ENCODE measurements around the gene TMEM50A.
"Not testable (repeated sequence)": the region's sequence is repeated elsewhere in the genome, so short reads cannot be mapped to it uniquely, and the experiment has no call there.

The TMEM50A gene

DNA sequence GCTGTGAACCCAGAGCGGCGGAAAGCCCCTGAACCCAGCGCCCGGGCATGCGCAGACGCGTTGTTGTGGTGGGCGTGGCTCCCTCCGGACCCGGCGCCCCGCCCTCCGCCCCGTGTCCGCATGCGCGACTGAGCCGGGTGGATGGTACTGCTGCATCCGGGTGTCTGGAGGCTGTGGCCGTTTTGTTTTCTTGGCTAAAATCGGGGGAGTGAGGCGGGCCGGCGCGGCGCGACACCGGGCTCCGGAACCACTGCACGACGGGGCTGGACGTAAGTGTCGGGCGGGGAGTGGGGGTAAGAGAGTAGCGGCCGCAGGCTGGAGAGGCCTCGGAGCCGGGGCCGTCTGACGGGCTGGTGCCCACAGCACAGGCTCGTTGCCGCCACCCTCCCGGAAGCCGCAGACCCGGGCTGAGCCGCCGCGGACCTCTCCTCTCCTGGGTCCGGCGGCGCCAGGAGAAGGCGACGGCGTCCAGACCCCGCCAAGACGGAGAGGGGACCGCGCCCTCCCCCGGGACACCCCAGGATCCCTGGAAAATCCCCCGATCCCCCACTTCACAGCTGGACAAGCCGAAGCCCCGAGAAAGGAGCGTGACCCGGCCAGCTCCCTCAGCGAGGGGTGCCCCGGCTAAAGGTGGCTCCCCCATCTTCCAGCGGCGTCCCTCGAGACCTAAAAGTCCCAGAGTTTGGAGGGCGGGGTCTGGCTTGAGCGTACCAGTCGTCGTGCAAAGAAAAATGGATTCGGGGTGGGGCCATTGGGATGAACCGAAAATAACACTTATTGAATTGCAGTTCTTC, at the start of gene TMEM50A:
TSS of gene TMEM50A (plus strand) at position 147 of the 794 bp plus-strand sequence. CDS start 2,153 bp downstream, outside the sequence.
- peak; percentile 96 for DNase-seq

DNA sequence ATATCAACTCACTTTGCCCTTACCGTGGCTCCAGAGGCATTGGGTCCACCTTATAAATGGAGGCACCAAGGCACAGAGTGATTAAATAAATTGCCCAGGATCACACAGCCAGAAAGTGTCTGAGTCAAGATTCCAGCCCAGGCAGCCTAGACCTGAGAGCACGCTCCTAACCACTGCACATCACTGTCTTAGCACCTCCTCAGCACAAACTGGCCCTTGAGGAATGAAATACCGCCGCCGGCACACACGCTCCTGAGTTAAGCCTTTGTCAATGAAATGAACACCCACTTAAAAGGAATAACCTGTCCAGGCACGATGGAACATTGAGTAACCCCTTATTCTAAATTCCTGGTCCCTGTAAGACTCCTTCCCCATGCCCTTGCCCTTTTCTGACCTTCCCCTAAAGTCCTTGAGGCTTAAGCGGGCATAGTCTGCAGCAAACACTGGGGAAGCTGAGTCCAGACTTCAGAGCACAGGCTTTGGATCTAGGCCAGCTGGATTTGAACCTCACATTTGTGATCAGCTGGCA, 49.5 kb upstream of the TMEM50A start:
- DNase-seq = not testable (repeated sequence)

DNA sequence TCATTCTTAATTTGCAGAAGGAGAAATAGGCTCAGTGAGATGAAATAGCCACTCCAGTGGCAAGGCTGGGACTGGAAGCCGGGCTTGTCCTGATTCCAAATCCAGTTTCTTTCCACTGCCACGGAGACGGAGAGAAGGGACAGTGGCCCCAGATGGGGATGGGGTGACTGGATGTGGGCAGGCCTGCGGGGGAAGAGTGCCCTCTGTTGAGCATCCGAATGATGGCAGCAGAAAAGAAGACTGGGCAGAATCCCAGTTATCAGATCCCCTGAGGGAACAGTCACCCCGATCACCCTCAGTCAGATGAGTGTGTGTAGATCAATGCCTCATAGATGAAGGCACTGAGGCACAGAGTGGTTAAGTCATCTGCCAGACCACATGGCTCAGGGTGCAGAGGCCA, 48.1 kb upstream of the TMEM50A start:
- peak in 1 of 2 experiments; percentile 29 for DNase-seq

- DNase-seq = not testable (repeated sequence)
Measured at GRCh38 chr1:25293426-25293825, 44.7 kb upstream of the TMEM50A start.

GRCh38 chr1:25294889-25295826, 43.0 kb upstream of the TMEM50A start:
- DNase-seq = not testable (repeated sequence)

- not testable (repeated sequence) for DNase-seq
Measured at GRCh38 chr1:25296501-25296900, 41.6 kb upstream of the TMEM50A start.

DNA sequence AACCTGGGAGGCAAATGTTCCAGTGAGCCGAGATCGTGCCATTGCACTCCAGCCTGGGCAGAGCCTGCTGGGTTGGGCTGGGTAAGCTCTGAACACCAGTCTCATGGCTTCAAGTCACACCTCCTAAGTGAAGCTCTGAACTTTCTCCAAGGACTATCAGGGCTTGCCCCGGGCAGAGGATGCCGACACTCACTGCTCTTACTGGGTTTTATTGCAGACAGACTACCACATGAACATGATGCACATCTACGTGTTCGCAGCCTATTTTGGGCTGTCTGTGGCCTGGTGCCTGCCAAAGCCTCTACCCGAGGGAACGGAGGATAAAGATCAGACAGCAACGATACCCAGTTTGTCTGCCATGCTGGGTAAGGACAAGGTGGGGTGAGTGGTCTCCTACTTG, 37.4 kb upstream of the TMEM50A start:
- DNase-seq = not testable (repeated sequence)

GRCh38 chr1:25302330-25302729, 35.8 kb upstream of the TMEM50A start:
- not testable (repeated sequence) for DNase-seq

- DNase-seq = not testable (repeated sequence)
Measured at GRCh38 chr1:25304936-25305335, 33.2 kb upstream of the TMEM50A start.

GRCh38 chr1:25308168-25308567, 30.0 kb upstream of the TMEM50A start:
- not testable (repeated sequence) for DNase-seq

DNA sequence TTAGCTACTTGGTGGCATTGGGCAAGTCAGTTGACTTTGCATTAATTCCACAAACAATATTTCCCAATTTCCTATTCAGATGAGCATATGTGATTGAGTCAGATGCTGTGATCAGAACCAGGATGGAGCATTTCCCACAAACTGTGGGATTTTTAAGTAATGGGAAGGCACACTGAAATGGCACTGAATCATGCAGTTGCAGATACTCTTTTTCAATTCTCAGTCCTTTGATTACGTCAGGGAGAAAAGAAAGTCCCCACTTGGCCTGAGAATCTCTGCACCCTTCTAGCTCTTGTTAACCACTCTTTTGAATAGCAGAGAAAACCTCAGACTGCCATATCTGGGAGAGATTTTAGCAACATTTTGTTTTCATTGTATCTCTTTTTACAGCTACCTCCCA, 29.0 kb upstream of the TMEM50A start:
- DNase-seq = not testable (repeated sequence)

- DNase-seq = not testable (repeated sequence)
Measured at GRCh38 chr1:25309486-25309885, 28.6 kb upstream of the TMEM50A start.

- DNase-seq = not testable (repeated sequence)
Measured at GRCh38 chr1:25312806-25313470, 25.2 kb upstream of the TMEM50A start.

GRCh38 chr1:25320314-25320938, 17.7 kb upstream of the TMEM50A start:
- DNase-seq = not testable (repeated sequence)

DNA sequence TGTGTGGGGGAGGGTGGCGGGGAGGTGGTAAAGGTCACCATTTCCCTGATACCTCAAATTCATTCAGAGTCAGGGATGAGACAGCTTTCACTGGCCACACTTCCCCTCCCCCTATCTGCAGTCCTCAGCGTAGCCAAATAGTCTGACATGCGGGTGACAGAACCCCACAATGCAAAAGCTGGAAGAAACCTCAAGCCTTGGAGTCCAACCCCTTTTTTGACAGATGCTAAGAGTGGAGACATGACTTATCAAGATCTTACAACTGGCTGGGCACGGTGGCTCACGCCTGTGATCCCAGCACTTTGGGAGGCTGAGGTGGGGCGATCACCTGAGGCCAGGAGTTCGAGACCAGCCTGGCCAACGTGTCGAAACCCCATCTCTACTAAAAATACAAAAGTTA, 16.0 kb upstream of the TMEM50A start:
- not testable (repeated sequence) for DNase-seq

GRCh38 chr1:25324407-25324806, 13.7 kb upstream of the TMEM50A start:
- not testable (repeated sequence) for DNase-seq

DNA sequence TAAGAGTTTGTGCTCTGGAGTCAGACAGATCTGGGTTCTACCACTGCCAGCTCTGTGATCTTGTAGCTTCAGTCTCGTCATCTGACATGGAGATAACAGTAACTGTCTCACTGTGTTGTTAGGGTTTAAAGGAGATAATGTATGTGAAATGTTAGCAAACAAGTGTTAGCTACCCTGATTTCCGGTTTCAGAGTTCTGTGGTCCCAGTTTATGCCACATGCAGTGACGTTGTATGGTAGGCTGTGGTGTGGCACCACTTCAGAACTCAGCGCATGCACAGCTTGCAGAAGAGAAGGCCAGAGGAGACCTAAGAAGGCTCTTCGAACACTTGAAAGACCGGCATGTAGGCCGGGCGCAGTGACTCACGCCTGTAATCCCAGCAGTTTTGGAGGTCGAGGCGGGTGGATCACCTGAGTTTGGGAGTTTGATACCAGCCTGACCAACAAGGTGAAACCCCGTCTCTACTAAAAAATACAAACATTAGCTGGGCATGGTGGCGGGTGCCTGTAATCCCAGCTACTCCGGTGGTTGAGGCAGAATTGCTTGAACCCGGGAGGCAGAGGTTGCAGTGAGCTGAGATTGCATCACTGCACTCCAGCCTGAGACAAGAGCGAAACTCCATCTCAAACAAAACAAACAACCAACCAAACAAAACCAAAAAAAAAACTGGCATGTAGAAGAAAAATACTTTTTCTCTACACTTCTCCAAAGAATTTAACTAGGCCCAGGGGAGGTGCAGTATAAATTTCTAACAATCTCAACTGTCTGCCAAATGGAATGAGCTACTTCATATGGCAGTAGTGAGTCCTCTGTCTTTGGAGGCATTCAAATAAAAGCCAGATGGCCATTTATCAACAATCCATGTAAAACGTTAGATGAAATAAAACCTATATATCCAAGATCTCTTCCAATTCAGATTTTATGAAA, 10.0 kb upstream of the TMEM50A start:
- not testable (repeated sequence) for DNase-seq

GRCh38 chr1:25328791-25329185, 9.3 kb upstream of the TMEM50A start:
- not testable (repeated sequence) for DNase-seq

GRCh38 chr1:25329336-25329735, 8.8 kb upstream of the TMEM50A start:
- not testable (repeated sequence) for DNase-seq

DNA sequence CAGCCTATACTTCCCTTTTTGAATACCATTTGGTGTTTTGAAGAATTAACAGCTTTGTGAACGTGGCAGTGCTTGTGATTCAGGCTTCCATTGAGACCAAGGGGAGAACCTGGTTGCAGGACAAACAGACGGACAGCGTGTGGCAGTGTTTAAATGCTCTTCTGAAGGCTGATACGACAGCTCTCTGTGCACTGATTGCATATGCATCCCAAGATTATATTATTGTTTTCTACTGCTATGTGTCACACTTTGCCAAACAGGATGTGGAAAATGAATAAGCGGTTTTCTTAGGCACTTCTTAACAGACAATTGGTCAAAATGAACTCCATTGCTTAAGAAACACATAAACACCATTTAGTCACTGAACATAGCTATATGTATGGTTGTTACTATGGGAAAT, 8.2 kb upstream of the TMEM50A start:
- not testable (repeated sequence) for DNase-seq

DNA sequence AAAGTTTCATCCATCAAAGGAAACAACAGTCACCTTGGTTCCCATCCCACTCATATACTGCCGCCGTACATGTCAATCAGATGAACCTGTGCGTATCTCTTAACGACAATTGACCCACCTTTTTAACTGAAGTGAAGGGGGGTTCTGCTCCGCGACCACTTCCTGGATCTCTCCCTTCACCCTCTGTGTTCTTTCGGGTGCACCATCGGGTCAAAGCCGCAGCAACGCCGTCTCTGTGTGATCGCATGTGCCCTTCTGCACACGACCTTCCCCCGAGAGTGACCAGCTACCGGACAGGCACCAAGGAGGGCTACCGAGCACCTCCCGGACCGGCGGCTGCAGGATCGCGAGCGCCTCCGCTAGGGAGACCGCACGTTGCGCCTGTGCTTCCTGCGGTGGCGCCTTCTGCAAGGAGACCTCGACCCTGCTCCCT, 1.2 kb upstream of the TMEM50A start:
- DNase-seq = peak; percentile 52 to 65
